ENCODE results near the gene TSG101.

DNA sequence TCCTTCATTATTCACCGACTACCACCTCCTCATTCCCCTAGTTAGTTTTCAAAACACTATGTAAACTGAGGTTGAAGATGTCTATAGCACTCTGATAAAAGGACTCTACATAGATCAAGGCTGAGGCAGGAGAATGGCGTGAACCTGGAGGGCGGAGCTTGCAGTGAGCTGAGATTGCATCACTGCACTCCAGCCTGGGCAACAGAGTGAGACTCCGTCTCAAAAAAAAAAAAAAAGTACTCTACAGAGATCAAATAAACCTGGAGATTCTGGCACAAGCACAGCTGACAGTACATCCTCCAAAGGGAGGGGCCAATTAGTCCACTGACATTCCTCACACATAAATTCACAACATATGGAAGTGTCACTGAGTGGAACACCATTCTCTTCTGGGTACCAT, 31.0 kb downstream of the TSG101 start:
- TF ChIP-seq, protein P1, sequence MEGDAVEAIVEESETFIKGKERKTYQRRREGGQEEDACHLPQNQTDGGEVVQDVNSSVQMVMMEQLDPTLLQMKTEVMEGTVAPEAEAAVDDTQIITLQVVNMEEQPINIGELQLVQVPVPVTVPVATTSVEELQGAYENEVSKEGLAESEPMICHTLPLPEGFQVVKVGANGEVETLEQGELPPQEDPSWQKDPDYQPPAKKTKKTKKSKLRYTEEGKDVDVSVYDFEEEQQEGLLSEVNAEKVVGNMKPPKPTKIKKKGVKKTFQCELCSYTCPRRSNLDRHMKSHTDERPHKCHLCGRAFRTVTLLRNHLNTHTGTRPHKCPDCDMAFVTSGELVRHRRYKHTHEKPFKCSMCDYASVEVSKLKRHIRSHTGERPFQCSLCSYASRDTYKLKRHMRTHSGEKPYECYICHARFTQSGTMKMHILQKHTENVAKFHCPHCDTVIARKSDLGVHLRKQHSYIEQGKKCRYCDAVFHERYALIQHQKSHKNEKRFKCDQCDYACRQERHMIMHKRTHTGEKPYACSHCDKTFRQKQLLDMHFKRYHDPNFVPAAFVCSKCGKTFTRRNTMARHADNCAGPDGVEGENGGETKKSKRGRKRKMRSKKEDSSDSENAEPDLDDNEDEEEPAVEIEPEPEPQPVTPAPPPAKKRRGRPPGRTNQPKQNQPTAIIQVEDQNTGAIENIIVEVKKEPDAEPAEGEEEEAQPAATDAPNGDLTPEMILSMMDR (IDR thresholded peaks at IDR 0.05): no peak
- TF ChIP-seq EP300 (IDR thresholded peaks at IDR 0.05): no peak
